ENCODE measurements around the gene PPFIBP1. TPM values are rescaled to one million over a fixed set of nuclear protein-coding genes. Genes with fewer than 3 reads are reported as not detected.
A peak's percentile ranks its signal among the peaks of the same experiment; 100 is the strongest.

PPFIBP1 gene
- total and polyA plus RNA-seq, 2 of the 4 experiments (the other 2 are of a cell fraction), result 30.4 to 72.2 TPM

- Histone ChIP-seq H3K4me3 (ENCODE audit: insufficient read depth, low read depth, low read length) (no peak overlapping the region), H2BK20ac (ENCODE audit: low read depth, low read length) (no peak overlapping the region), H2AFZ (replicated peaks; ENCODE audit: low read length, poor library complexity) (no peak overlapping the region), H2BK15ac (ENCODE audit: low read depth, low read length) (no peak overlapping the region), H2BK120ac (ENCODE audit: low read depth, low read length) (no peak overlapping the region), H3K4me1 (ENCODE audit: control insufficient read depth, insufficient read depth, low read length) (no peaks in the 10 kb centered on the region), H4K91ac (ENCODE audit: insufficient read depth, low read depth, low read length) (no peak overlapping the region), H4K20me1 (ENCODE audit: insufficient read depth, low read length) (no peaks in the 10 kb centered on the region), H3K14ac (replicated peaks; ENCODE audit: low read depth, low read length) (no peak overlapping the region), H2BK5ac (ENCODE audit: low read depth, low read length, poor library complexity, severe bottlenecking) (no peak overlapping the region), H3K9me3 (ENCODE audit: control insufficient read depth, insufficient read depth, low read length) (no peaks in the 10 kb centered on the region), H3K4ac (ENCODE audit: low read depth, low read length) (no peak overlapping the region), H3K27me3 (ENCODE audit: control insufficient read depth, insufficient read depth, low read length) (no peaks in the 10 kb centered on the region), H2AK9ac (replicated peaks; ENCODE audit: low read depth, low read length, poor library complexity) (no peak overlapping the region), H4K5ac (ENCODE audit: low read depth, low read length) (no peak overlapping the region), H3K36me3 (ENCODE audit: control insufficient read depth, insufficient read depth, low read length) (no peaks in the 10 kb centered on the region), H3K9ac (ENCODE audit: low read depth, low read length) (no peak overlapping the region), H3K9me1 (ENCODE audit: insufficient read depth, low read length) (no peaks in the 10 kb centered on the region), H4K8ac (ENCODE audit: low read depth in 2 of 2, low read length in 2 of 2) (no peak overlapping the region), H3K18ac (ENCODE audit: low read depth, low read length) (no peak overlapping the region), H3K4me2 (ENCODE audit: low read depth, low read length) (no peak overlapping the region), H2AK5ac (ENCODE audit: low read depth, low read length) (no peak overlapping the region), H3K27ac (ENCODE audit: insufficient read depth, low read length) (no peak overlapping the region), H3K23ac (ENCODE audit: low read depth, low read length) (no peak overlapping the region), H3K79me1 (ENCODE audit: low read depth in 1 of 2, low read length in 2 of 2) (no peaks in the 10 kb centered on the region), H3K56ac (ENCODE audit: extremely low read depth, insufficient read depth, low read length) (no peak overlapping the region)
- no TSS peak for BruUV-seq (replicated peaks)
- dilution Hi-C loops (cut with HindIII; ENCODE audit: low sequenced_read_pairs, unreplicated experiment) (no loop called here), in situ Hi-C loops (cut with MboI; ENCODE audit: low sequenced_read_pairs) (no loop called here), intact Hi-C loops (cut with micrococcal nuclease) (no loop called here)
- POLR2A ChIA-PET (ENCODE audit: unreplicated experiment), result no interaction called here
- DNase-seq, result peak; percentile 2
- no CpG with 5 or more reads among the region's 6 CpGs for WGBS, 2 experiments (ENCODE audit: extremely low coverage in 2 of 2, insufficient read length in 1 of 2)
- TF ChIP-seq MAZ (IDR thresholded peaks at IDR 0.05; ENCODE audit: borderline replicate concordance, low read depth, low read length) (no peak), MAFK (IDR thresholded peaks at IDR 0.05; ENCODE audit: low read depth, low read length) (no peak), NFE2L2 (IDR thresholded peaks at IDR 0.05; ENCODE audit: low read depth, low read length) (no peak), USF2 (IDR thresholded peaks at IDR 0.05; ENCODE audit: low read depth, low read length) (no peak), MXI1 (IDR thresholded peaks at IDR 0.05; ENCODE audit: borderline replicate concordance, low read depth, low read length) (no peak), ELK1 (IDR thresholded peaks at IDR 0.05; ENCODE audit: borderline replicate concordance, low read depth, low read length) (no peak), CTCF (conservative IDR thresholded peaks at IDR 0.05; ENCODE audit: low read depth, low read length) (no peak)
- ATAC-seq (ENCODE audit: low read depth), result no peak
- CTCF ChIA-PET, result no interaction called here
Observed at GRCh38 chr12:27493260-27493940, 30.6 kb upstream of the PPFIBP1 start.

Measured in IMR-90 (cell line).